Heart right ventricle (tissue), 16 donors: Measurements from ENCODE around the gene IFT80. TPM values are rescaled to one million over a fixed set of nuclear protein-coding genes. Genes with fewer than 3 reads are reported as not detected.

ENCODE experiments used
- ATAC-seq, 8 donors: fragments of 200-7000 bp; cut with Tn5 transposase; one replicate each; pipeline ENCODE4 v1.9.1; 2020; ENCODE audit warnings: mild to moderate bottlenecking in 8 of 8, moderate library complexity in 8 of 8, moderate number of reproducible peaks in 1 of 8
- DNase-seq, 2 donors: peaks; one replicate each; pipeline ENCODE4 v3.0.0-alpha.2; 2020
- H3K27ac ChIP-seq, 10 donors: fragments of 200-600 bp; sonication (generic) in 2 of 10; one replicate each; pipeline versions ENCODE4 v1.5.0 to v1.8.0; 2020 to 2022; ENCODE audit warnings: mild to moderate bottlenecking in 3 of 10
- H3K27me3 ChIP-seq, 7 donors: fragments of 200-600 bp; one replicate each; pipeline ENCODE4 v1.8.0; 2021 to 2022; ENCODE audit warnings: mild to moderate bottlenecking in 2 of 7
- H3K36me3 ChIP-seq, 9 donors: fragments of 200-600 bp; sonication (generic) in 1 of 9; one replicate each; pipeline versions ENCODE4 v1.5.0 to v1.8.0; 2020 to 2022; ENCODE audit warnings: mild to moderate bottlenecking in 2 of 9
- H3K4me1 ChIP-seq, 9 donors: fragments of 200-600 bp; sonication (generic) in 1 of 9; one replicate each; pipeline versions ENCODE4 v1.5.0 to v1.8.0; 2020 to 2022; ENCODE audit warnings: mild to moderate bottlenecking in 4 of 9
- H3K4me3 ChIP-seq, 10 donors: fragments of 200-600 bp; sonication (generic) in 2 of 10; one replicate each; pipeline versions ENCODE4 v1.5.0 to v1.8.0; 2020 to 2022; ENCODE audit warnings: mild to moderate bottlenecking in 7 of 10, moderate library complexity in 2 of 10
- H3K9me3 ChIP-seq, 11 donors: fragments of 200-600 bp in 10 of 11; sonication (generic) in 2 of 11; one replicate each; pipeline versions ENCODE4 v1.5.0 to v1.8.0; 2013 to 2022; ENCODE audit warnings: mild to moderate bottlenecking in 2 of 11, control low read depth in 1 of 11, moderate library complexity in 1 of 11
- WGBS, 2 donors: extraction: QIAGEN DNeasy Blood & Tissue Kit; methylation state at CpG; one replicate each; pipeline ENCODE4 v1.1.7; 2013; ENCODE audit warnings: inconsistent platforms in 1 of 2; 5-methylcytosine and 5-hydroxymethylcytosine counted together
- intact Hi-C, 10 donors: fragments of 100-400 bp; cut with DNase I; formaldehyde crosslinking; loops; one replicate each; pipeline versions ENCODE4 v1.11.1 to v1.14.2; 2022
- polyA plus RNA-seq, 2 donors: library from polyadenylated mRNA; stranded (reverse); fragments of 200-250 nt; gene quantifications; one replicate each; pipeline ENCODE4 v1.2.3, GENCODE V29; 2013
- total RNA-seq, 10 donors: library from RNA; stranded (reverse); fragmentation: NEBNext Ultra II Directional in 3 of 10; extraction: Animal tissue kit (Norgen Biotek cat#: 25700) in 3 of 10; gene quantifications; one replicate each; pipeline versions ENCODE4 v1.2.1 to v1.2.4, GENCODE V29; 2021 to 2023
- TF ChIP-seq, protein P1 (sequence below), 9 donors: fragments of 200-600 bp; sonication (generic) in 2 of 9; IDR thresholded peaks; one replicate each; pipeline versions ENCODE4 v1.5.0 to v1.8.0; 2021 to 2022; ENCODE audit warnings: antibody characterized with exemption in 9 of 9, mild to moderate bottlenecking in 5 of 9, moderate library complexity in 1 of 9
- donor health status: Arrhythmogenic right ventricular cardiomyopathy.
- donor health status: ischemic (EF 13 %, LVEDD 7.1; RV severe dilation, severe dysfunction).
- donor health status: healthy with polysubstance abuse.
- donor health status: DM: no; HTN: yes; CAD: no.
- donor health status: DM: no; HTN: no; CAD: no.
- donor health status: ischemic (EF 25% LVEDD 6.9; RV normal size, moderate dysfunction).
- donor health status: ischemic (EF 25% LVEDD 5.7; RV mildly dilated, moderate dysfunction).
- donor health status: healthy.
- donor health status: DM: yes; HTN: yes; CAD: no.
- donor health status: Ischemic cardiomyopathy.
- donor health status: ischemic (EF 35%, LVEDD 5.7; RV mildly dilated, moderate dysfunction).
- donor health status: nonischemic (EF 11% LVEDD 7.7; RV severe dilation, severe dysfunction).
- donor health status: DM: yes; HTN: yes; CAD: no.
- donor health status: PGD.
- donor health status: ischemic (EF 29% LVEDD 5.4; RV normal size, mild dysfunction).
- donor health status: nonischemic (EF 23%, LVEDD 6.1; RV moderate dilation, normal function).

The IFT80 gene
- total and polyA plus RNA-seq, 12 donors = 5.3 to 16.3 (median 14.2) TPM

- H3K27ac ChIP-seq = no peak overlapping the region
- no peak overlapping the region for H3K4me3 ChIP-seq
- TF ChIP-seq, protein P1, sequence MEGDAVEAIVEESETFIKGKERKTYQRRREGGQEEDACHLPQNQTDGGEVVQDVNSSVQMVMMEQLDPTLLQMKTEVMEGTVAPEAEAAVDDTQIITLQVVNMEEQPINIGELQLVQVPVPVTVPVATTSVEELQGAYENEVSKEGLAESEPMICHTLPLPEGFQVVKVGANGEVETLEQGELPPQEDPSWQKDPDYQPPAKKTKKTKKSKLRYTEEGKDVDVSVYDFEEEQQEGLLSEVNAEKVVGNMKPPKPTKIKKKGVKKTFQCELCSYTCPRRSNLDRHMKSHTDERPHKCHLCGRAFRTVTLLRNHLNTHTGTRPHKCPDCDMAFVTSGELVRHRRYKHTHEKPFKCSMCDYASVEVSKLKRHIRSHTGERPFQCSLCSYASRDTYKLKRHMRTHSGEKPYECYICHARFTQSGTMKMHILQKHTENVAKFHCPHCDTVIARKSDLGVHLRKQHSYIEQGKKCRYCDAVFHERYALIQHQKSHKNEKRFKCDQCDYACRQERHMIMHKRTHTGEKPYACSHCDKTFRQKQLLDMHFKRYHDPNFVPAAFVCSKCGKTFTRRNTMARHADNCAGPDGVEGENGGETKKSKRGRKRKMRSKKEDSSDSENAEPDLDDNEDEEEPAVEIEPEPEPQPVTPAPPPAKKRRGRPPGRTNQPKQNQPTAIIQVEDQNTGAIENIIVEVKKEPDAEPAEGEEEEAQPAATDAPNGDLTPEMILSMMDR (IDR thresholded peaks at IDR 0.05) = no peak
- no peak for ATAC-seq
- no peaks in the 10 kb centered on the region for H3K9me3 ChIP-seq
- H3K27me3 ChIP-seq = no peaks in the 10 kb centered on the region
- intact Hi-C loops = no loop called here
- H3K36me3 ChIP-seq = no peaks in the 10 kb centered on the region
- H3K4me1 ChIP-seq = peaks cover 2 to 10% (median 8%) of the 10 kb centered on the region in 9 donors
- DNase-seq = no peak
Observed at GRCh38 chr3:160395297-160395696, 3.7 kb downstream of the IFT80 start.

DNA sequence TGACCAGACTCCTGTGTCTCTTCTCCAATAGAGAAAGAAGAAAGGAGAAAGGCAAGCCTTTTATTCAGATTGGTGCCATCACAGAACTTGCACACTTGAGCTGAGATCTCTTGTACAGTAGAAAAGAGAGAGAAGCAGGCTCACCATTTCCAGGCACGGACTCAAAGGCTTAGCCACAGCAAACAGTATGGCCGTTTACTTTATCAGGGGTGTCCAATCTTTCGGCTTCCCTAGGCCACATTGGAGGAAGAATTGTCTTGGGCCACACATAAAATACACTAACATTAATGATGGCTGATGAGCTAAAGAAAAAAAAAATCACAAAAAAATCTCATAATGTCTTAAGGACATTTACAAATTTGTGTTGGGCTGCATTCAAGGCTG lies 5.0 kb downstream of the IFT80 start:
- ATAC-seq = no peak
- H3K4me3 ChIP-seq = no peak overlapping the region
- WGBS, 2 donors = 79 to 81% methylated on average over 3 of the region's 3 CpGs

GRCh38 chr3:160393346-160394008 lies 5.5 kb downstream of the IFT80 start:
- intact Hi-C loops = no loop called here
- 47 to 59% methylated on average over 2 of the region's 2 CpGs for WGBS, 2 donors

More for the DNA sequence above, 5.0 kb downstream of the IFT80 start:
- Histone ChIP-seq H3K27ac (no peak overlapping the region), H3K4me1 (peaks cover 2 to 10% (median 8%) of the 10 kb centered on the region in 9 donors), H3K9me3 (no peaks in the 10 kb centered on the region), H3K36me3 (no peaks in the 10 kb centered on the region), H3K27me3 (no peaks in the 10 kb centered on the region)
- intact Hi-C loops = no loop called here
- no peak for DNase-seq
- TF ChIP-seq, protein P1 (IDR thresholded peaks at IDR 0.05) = no peak

GRCh38 chr3:160392798-160393197 lies 6.2 kb downstream of the IFT80 start:
- ATAC-seq (no peak), DNase-seq (no peak)
- no peaks in the 10 kb centered on the region for H3K36me3 ChIP-seq
- no peaks in the 10 kb centered on the region for H3K27me3 ChIP-seq
- TF ChIP-seq, protein P1 (IDR thresholded peaks at IDR 0.05) = no peak
- no peak overlapping the region for H3K27ac ChIP-seq
- no peak overlapping the region for H3K4me3 ChIP-seq
- no peaks in the 10 kb centered on the region for H3K9me3 ChIP-seq
- H3K4me1 ChIP-seq = peaks cover 0 to 2% (median 0%) of the 10 kb centered on the region in 9 donors
- intact Hi-C loops = no loop called here

More at GRCh38 chr3:160393346-160394008, 5.5 kb downstream of the IFT80 start:
- DNase-seq (no peak), ATAC-seq (no peak)
- Histone ChIP-seq H3K27me3 (no peaks in the 10 kb centered on the region), H3K27ac (no peak overlapping the region), H3K9me3 (no peaks in the 10 kb centered on the region), H3K4me1 (peaks cover 2 to 8% (median 5%) of the 10 kb centered on the region in 9 donors), H3K36me3 (no peaks in the 10 kb centered on the region), H3K4me3 (no peak overlapping the region)
- TF ChIP-seq, protein P1 (IDR thresholded peaks at IDR 0.05) = no peak
